ENCODE data around the gene SFR1.

The SFR1 gene

GRCh38 chr10:104121485-104122224 lies at the start of gene SFR1:
Gene SFR1 (plus strand): TSS chr10:104122171. CDS start chr10:104122184, 13 bp downstream.
- peak within 1 kb of the TSS; percentile 99 for H3K27ac Mint-ChIP-seq
- no peaks in the 10 kb centered on the region for H3K9me3 Mint-ChIP-seq
- no peaks in the 10 kb centered on the region for H3K27me3 Mint-ChIP-seq
- peaks cover 53% of the 10 kb centered on the region for H3K4me1 Mint-ChIP-seq (ENCODE audit: low read depth)
- peak within 1 kb of the TSS; percentile 92 for H3K4me3 Mint-ChIP-seq
- peak; percentile 99 for DNase-seq
- peaks cover 37% of the 10 kb centered on the region for H3K36me3 Mint-ChIP-seq (ENCODE audit: low read depth)

DNA sequence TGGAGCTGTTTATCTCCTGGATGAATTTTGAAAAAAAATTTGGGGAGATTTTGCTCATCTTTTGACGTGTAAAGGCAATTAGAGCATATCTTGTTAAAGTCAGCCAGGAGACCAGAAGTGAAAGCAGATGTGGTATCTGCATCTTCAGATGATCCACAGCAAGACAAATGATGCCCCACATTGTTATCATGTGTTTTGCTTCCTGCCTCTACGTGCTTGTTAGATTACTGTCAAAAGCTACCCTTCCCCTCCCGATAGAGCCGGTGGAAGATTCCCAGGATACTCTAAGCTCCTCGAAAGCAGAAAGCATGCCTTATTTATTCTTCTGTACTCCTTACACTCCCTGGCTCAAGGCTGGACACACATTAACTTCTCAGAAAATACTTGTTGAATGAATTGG lies 49.2 kb upstream of the SFR1 start:
- Mint-ChIP-seq H3K27ac (no peak overlapping the region), H3K36me3 (ENCODE audit: low read depth) (no peaks in the 10 kb centered on the region), H3K4me1 (ENCODE audit: low read depth) (peaks cover 4% of the 10 kb centered on the region), H3K27me3 (no peaks in the 10 kb centered on the region), H3K4me3 (no peak overlapping the region), H3K9me3 (no peaks in the 10 kb centered on the region)
- no peak for DNase-seq

DNA sequence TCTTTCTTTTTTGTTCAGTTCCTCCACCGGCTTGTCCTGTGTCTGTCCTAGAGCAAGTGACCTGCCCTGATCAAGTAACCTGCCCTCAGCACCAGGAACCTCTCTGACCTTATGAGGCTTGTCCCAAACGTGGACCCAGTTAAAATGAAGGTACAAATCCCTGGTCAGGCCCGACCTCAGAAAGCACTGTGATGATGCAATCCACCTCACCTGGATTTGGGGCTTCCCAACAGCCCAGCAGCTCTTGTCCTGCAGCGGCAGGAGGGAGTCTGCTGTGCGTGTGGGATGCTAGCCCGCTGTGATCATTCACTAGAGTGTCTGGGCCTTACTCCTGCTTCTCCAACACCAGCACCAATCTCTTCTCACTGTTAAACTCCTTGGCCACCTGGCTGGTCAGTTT lies 47.5 kb upstream of the SFR1 start:
- H3K36me3 Mint-ChIP-seq (ENCODE audit: low read depth): no peaks in the 10 kb centered on the region
- H3K4me1 Mint-ChIP-seq (ENCODE audit: low read depth): peaks cover 4% of the 10 kb centered on the region
- no peaks in the 10 kb centered on the region for H3K27me3 Mint-ChIP-seq
- no peak overlapping the region for H3K4me3 Mint-ChIP-seq
- no peak overlapping the region for H3K27ac Mint-ChIP-seq
- no peak for DNase-seq
- no peaks in the 10 kb centered on the region for H3K9me3 Mint-ChIP-seq

GRCh38 chr10:104076743-104077160 lies 45.2 kb upstream of the SFR1 start:
- H3K27me3 Mint-ChIP-seq: no peaks in the 10 kb centered on the region
- H3K4me1 Mint-ChIP-seq (ENCODE audit: low read depth): peaks cover 8% of the 10 kb centered on the region
- no peaks in the 10 kb centered on the region for H3K9me3 Mint-ChIP-seq
- H3K27ac Mint-ChIP-seq: no peak overlapping the region
- H3K36me3 Mint-ChIP-seq (ENCODE audit: low read depth): no peaks in the 10 kb centered on the region
- DNase-seq: no peak
- no peak overlapping the region for H3K4me3 Mint-ChIP-seq

- peaks cover 8% of the 10 kb centered on the region for H3K4me1 Mint-ChIP-seq (ENCODE audit: low read depth)
- H3K36me3 Mint-ChIP-seq (ENCODE audit: low read depth): no peaks in the 10 kb centered on the region
- no peaks in the 10 kb centered on the region for H3K9me3 Mint-ChIP-seq
- no peak for DNase-seq
- no peak overlapping the region for H3K4me3 Mint-ChIP-seq
- no peak overlapping the region for H3K27ac Mint-ChIP-seq
- H3K27me3 Mint-ChIP-seq: no peaks in the 10 kb centered on the region
Observed at GRCh38 chr10:104077247-104077646, 44.7 kb upstream of the SFR1 start.

- no peaks in the 10 kb centered on the region for H3K36me3 Mint-ChIP-seq (ENCODE audit: low read depth)
Observed at GRCh38 chr10:104077663-104078151, 44.3 kb upstream of the SFR1 start.

DNA sequence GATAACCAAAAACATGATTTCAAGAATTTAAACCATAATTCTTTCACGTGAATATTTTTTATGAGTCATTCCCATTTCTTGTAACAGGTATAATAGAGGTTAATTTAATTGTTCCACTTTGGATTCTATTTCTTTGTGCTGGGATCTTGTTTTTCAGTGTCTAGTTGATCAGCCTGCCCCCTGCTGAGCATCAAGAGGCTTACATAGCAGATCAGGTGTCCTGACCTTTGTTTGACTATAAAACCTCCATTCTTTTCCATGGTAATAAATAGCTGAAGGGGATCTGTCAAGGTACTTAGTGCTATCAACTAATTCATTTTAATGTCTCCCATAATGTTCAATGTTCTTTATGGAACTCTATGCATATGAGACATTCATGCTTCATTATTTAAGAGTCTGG lies 41.2 kb upstream of the SFR1 start:
- no peaks in the 10 kb centered on the region for H3K27me3 Mint-ChIP-seq
- peaks cover 4% of the 10 kb centered on the region for H3K4me1 Mint-ChIP-seq (ENCODE audit: low read depth)
- no peaks in the 10 kb centered on the region for H3K36me3 Mint-ChIP-seq (ENCODE audit: low read depth)
- no peak overlapping the region for H3K27ac Mint-ChIP-seq
- no peak for DNase-seq
- H3K4me3 Mint-ChIP-seq: no peak overlapping the region
- H3K9me3 Mint-ChIP-seq: no peaks in the 10 kb centered on the region

More at GRCh38 chr10:104077663-104078151, 44.3 kb upstream of the SFR1 start:
- no peaks in the 10 kb centered on the region for H3K27me3 Mint-ChIP-seq
- no peak overlapping the region for H3K27ac Mint-ChIP-seq
- peaks cover 8% of the 10 kb centered on the region for H3K4me1 Mint-ChIP-seq (ENCODE audit: low read depth)
- DNase-seq: no peak
- no peaks in the 10 kb centered on the region for H3K9me3 Mint-ChIP-seq
- no peak overlapping the region for H3K4me3 Mint-ChIP-seq

GRCh38 chr10:104081998-104082397 lies 40.0 kb upstream of the SFR1 start:
- Mint-ChIP-seq H3K4me1 (ENCODE audit: low read depth) (peaks cover 4% of the 10 kb centered on the region), H3K9me3 (no peaks in the 10 kb centered on the region), H3K4me3 (no peak overlapping the region), H3K27ac (no peak overlapping the region), H3K36me3 (ENCODE audit: low read depth) (no peaks in the 10 kb centered on the region), H3K27me3 (no peaks in the 10 kb centered on the region)
- DNase-seq: no peak

GRCh38 chr10:104084482-104085142 lies 37.4 kb upstream of the SFR1 start:
- Mint-ChIP-seq H3K27ac (no peak overlapping the region), H3K4me3 (no peak overlapping the region), H3K36me3 (ENCODE audit: low read depth) (no peaks in the 10 kb centered on the region), H3K27me3 (no peaks in the 10 kb centered on the region), H3K4me1 (ENCODE audit: low read depth) (peaks cover 4% of the 10 kb centered on the region), H3K9me3 (no peaks in the 10 kb centered on the region)
- no peak for DNase-seq

GRCh38 chr10:104085801-104086400 lies 36.1 kb upstream of the SFR1 start, which contains the start of gene COL17A1:
Gene COL17A1 (minus strand): TSS chr10:104085880. CDS start chr10:104080673, 5,207 bp downstream.
- Mint-ChIP-seq H3K27me3 (no peaks in the 10 kb centered on the region), H3K9me3 (no peaks in the 10 kb centered on the region), H3K27ac (no peak within 1 kb of the TSS), H3K4me1 (ENCODE audit: low read depth) (peaks cover 2% of the 10 kb centered on the region), H3K36me3 (ENCODE audit: low read depth) (no peaks in the 10 kb centered on the region), H3K4me3 (no peak within 1 kb of the TSS)
- DNase-seq: no peak

- Mint-ChIP-seq H3K9me3 (peaks cover 3% of the 10 kb centered on the region), H3K4me1 (ENCODE audit: low read depth) (peaks cover 5% of the 10 kb centered on the region), H3K36me3 (ENCODE audit: low read depth) (no peaks in the 10 kb centered on the region), H3K27me3 (no peaks in the 10 kb centered on the region), H3K27ac (no peak overlapping the region), H3K4me3 (no peak overlapping the region)
- no peak for DNase-seq
Observed at GRCh38 chr10:104088239-104088638, 33.7 kb upstream of the SFR1 start.

- H3K4me1 Mint-ChIP-seq (ENCODE audit: low read depth): peaks cover 14% of the 10 kb centered on the region
- H3K9me3 Mint-ChIP-seq: peaks cover 8% of the 10 kb centered on the region
- H3K36me3 Mint-ChIP-seq (ENCODE audit: low read depth): no peaks in the 10 kb centered on the region
- H3K4me3 Mint-ChIP-seq: no peak overlapping the region
- no peaks in the 10 kb centered on the region for H3K27me3 Mint-ChIP-seq
- DNase-seq: no peak
- H3K27ac Mint-ChIP-seq: no peak overlapping the region
Observed at GRCh38 chr10:104089621-104090020, 32.4 kb upstream of the SFR1 start.

- H3K36me3 Mint-ChIP-seq (ENCODE audit: low read depth): no peaks in the 10 kb centered on the region
- H3K27ac Mint-ChIP-seq: no peak overlapping the region
- H3K4me3 Mint-ChIP-seq: no peak overlapping the region
- peaks cover 16% of the 10 kb centered on the region for H3K4me1 Mint-ChIP-seq (ENCODE audit: low read depth)
- H3K9me3 Mint-ChIP-seq: peaks cover 11% of the 10 kb centered on the region
- H3K27me3 Mint-ChIP-seq: no peaks in the 10 kb centered on the region
- DNase-seq: no peak
Observed at GRCh38 chr10:104090611-104091010, 31.4 kb upstream of the SFR1 start.

DNA sequence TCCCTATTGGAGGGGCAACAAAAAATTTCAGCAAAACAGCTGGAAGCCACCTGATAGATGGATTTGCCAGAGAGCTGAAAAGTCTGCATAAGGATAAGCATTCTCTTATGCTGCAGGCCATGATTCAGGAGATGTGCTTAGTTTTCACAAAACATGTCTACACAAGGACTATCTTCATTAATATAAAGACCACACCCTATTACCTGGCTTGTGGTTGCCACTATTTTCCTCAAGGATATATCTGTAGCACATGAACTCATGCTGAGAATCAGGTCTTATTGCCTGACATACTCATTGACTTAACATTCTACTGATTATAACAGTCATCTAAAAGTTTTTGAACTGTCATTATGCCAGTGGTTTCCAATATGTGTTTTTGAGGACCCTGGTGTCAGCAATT lies 29.2 kb upstream of the SFR1 start:
- Mint-ChIP-seq H3K9me3 (peaks cover 13% of the 10 kb centered on the region), H3K4me3 (no peak overlapping the region), H3K27me3 (no peaks in the 10 kb centered on the region), H3K27ac (no peak overlapping the region), H3K36me3 (ENCODE audit: low read depth) (no peaks in the 10 kb centered on the region), H3K4me1 (ENCODE audit: low read depth) (peaks cover 16% of the 10 kb centered on the region)
- DNase-seq: no peak

DNA sequence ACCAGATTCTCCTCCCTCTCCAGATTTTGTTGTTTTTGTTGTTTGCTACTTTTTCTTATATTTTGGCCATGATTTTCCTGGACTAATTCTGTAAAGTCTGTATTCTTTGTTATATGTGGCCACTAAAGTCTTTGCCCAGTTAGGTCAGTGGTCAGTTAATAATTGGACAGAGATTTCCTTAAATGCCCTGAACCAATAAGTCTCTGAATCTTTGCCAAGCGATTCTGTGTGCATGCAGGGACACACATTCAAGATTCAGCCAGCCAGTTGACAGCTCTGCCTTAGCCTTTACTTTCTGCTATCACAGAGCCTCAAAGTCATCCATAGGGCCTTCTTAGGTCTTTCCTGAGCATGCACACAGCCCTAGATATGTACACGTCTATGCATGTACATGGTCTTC lies 25.3 kb upstream of the SFR1 start:
- H3K4me3 Mint-ChIP-seq: no peak overlapping the region
- H3K36me3 Mint-ChIP-seq (ENCODE audit: low read depth): no peaks in the 10 kb centered on the region
- no peaks in the 10 kb centered on the region for H3K27me3 Mint-ChIP-seq
- H3K27ac Mint-ChIP-seq: no peak overlapping the region
- H3K4me1 Mint-ChIP-seq (ENCODE audit: low read depth): peaks cover 14% of the 10 kb centered on the region
- H3K9me3 Mint-ChIP-seq: peaks cover 13% of the 10 kb centered on the region
- DNase-seq: no peak
